ENCODE data around the gene DUOX1. TPM values are rescaled to one million over a fixed set of nuclear protein-coding genes. Genes with fewer than 3 reads are reported as not detected.
"Not testable (repeated sequence)": the region's sequence is repeated elsewhere in the genome, so short reads cannot be mapped to it uniquely, and the experiment has no call there.

DUOX1 gene
- total RNA-seq, 1 donor from 2014 or later, result 0.07 TPM

DNA sequence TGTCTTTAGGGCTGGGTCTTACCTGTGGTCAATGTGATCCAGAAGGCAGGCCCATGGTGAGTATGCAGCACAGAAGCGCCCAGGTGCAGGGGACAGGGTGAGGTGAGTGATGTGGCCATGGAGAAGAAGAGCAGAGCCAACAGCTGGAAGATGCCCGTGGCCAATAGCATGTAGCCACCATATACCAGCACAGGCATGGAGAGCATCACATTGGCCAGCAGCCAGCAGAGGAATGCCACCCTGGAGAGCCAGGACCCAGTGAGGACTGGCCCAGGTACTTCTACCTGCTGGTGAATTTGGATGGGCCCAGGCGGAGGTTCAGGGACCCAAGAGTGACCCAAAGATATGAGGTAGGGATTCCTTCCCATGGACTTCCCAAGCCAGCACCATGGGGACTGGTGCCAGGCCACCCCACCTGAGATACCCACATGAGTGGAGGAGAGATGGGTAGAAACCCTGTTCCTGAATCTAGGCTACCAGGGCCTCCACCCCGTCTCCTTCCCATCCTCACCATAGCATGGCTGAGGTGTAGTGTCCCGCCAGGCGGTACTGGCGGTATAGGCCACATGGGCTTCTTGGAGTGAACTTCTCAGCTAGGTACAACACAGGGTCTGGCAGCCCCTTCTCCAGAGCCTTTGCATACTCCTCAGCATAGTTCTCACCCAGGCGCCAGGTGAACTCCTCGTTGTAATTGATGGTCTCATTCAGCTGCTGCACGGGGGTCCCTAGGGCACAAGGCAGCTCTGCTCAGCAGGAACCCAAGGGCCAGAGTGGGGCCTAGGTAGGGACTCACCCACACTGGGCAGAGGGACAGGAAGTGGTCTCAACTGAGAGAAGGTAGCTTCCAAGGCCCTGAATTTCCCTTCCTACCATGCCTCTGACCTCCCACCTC is 9.5 kb upstream of the DUOX1 start:
- intact Hi-C loops (cut with micrococcal nuclease), result no loop called here

DNA sequence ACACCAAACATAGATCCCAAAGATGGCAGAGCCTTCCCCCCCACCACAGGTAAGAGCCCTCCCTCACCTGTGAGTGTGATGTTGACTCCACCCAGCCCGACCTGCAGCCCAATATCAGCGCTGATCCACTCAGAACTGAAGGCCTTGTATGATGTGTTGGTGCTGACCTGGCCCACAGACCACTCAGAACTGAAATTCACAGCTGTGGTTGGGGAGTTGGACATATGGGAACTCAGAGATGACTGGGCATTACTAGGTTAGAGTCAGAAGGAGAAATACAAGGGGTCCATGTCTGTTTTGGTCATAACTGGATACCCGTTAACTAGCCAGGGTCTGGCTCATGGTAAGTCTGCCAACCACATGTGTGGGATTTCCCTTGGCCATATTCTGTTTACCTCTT is 8.8 kb upstream of the DUOX1 start:
- intact Hi-C loops (cut with micrococcal nuclease), result no loop called here

- intact Hi-C loops (cut with micrococcal nuclease), result no loop called here
These were observed 7.9 kb upstream of the DUOX1 start for GRCh38 chr15:45121706-45122417.

DNA sequence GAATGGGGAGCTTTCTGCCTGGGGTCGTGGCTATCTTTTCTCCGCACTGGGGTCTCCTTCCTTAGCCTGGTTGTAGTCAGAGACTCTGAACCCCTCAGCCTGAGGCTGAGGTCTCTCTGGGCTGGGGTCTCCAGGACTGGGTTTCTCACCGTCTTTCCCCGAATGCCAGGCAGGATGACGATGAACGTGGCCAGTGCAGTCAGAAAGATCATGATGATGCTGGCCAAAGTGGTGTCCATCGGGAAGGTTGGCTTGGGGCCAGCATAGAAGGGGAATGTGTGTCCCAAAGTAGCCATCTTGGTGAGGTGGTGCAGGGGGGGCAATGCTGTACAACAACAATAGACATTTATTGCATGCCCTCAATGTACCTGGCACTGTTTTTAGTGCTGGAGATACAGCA is 7.1 kb upstream of the DUOX1 start:
- intact Hi-C loops (cut with micrococcal nuclease), result no loop called here

- intact Hi-C loops (cut with micrococcal nuclease), result no loop called here
These were observed 6.4 kb upstream of the DUOX1 start for GRCh38 chr15:45123397-45123796.

DNA sequence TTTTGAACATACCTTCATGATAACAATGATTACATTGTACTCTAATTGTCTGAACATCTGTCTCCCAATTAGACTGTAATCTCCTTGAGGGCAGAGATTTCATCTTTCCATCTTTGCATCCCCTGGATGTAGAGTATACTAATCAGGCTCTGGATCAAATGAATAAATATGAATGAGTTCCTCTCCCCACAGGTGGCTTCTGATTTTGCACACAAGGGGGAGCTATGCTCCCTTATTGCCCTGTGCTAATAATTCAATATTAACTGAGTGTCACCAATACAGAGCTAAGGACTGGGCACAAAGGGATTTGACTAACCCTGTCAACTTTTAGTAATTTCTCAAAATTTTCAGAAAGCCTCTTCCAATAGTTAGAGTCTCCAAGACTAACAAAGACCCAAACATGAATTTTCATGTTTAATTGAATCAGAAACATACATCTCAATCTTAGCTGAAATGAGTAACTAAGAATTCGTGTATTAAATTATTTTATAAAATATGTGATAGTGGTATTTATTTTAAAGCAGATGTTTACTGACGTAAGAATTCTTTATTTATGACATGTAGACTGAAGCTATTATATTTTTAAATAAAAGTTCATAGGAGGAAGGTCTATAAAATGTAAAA is 3.1 kb upstream of the DUOX1 start:
- intact Hi-C loops (cut with micrococcal nuclease), result loop anchor here (1.0 to 2.0 kb wide), 3 partner anchors 41 to 273 kb away; no protein-coding TSS in a partner anchor

DNA sequence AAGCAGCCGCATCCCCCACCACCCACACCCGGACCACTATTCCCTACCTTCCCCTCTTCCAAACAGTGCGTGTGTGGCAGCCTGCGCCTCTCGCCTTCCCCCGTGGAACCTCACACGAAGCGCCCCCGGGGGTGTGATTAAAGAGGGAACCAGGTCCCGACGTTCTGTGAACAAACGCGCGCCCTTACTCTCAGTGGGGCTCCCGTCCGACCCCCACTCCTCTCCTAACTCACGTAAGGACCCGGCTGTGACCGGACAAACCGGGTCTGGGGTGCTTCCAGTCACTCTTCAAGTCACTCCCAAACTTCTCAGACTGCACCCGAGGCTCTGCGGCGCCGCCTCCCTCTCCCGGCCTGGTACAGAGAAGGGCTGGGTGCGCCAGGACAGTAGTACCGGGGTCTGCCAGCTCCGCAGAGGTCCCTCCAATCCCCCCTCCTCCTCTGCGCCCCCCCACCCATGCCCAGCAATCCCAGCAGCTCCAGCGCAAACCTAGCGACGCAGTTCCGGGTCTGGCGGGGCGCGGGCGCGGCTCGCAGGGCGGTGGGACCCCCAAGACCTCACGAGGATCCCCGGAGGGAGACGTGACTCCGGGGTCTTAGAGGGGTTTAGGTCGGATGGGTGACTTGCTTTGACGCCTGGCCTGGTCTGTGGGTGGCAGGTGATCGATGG is 689 bp upstream of the DUOX1 start:
- intact Hi-C loops (cut with micrococcal nuclease), result no loop called here

DNA sequence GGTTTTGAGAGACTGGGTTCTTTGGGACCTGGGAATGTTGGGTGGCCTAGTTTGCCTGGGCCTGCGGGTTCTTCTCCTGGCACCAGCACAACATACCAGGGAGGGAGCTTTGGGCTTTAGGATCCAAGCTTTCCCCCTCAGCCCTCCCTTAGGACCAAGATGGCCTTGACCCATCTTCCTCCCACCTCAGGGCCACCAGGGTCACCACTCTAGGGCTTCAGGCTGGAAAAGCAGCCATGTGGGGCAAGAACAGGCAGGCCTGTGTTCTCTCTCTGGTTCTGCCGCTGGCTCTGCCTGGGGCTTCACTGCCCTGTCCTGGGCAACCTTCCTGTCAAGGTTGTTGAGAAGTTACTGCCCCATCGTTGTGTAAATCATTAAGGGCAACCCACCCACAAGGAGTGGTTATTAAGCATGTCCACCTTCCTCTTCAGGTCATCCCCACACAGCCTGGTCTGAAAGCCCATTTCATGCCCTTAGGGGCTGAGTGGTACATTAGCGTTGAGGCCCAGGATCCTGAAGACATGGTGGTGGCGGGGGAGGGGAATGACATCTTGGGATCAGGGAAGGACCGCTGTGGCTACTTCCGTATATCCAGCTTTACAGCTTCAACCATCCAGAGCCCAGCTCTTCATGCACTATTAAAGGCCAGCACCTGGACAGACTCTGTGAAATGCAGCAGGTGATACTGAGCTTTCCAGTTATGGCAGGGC is 652 bp downstream of the DUOX1 start:
- intact Hi-C loops (cut with micrococcal nuclease), result no loop called here

GRCh38 chr15:45131510-45131909 is 1.7 kb downstream of the DUOX1 start:
- intact Hi-C loops (cut with micrococcal nuclease), result no loop called here

- intact Hi-C loops (cut with micrococcal nuclease), result loop anchor here (2.0 kb wide), 1 partner anchor 14 kb away; no protein-coding TSS in a partner anchor
These were observed 3.2 kb downstream of the DUOX1 start for GRCh38 chr15:45132844-45133560.

DNA sequence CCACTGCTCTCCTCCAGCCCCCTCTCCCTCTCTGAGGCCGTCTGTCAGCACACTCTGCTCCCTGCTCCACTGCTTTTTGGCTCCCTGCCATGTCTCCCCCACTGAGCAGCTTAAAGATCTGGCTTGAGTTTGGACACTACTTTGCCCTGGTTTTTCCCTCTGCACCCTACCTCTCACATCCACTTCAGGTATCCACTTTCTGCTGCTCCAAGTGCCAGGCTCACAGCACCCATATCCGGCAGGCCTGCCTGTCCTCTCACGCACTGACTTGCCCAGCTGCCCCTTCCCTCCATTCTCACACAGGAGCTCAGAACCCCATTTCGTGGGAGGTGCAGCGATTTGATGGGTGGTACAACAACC is 3.7 kb downstream of the DUOX1 start:
- intact Hi-C loops (cut with micrococcal nuclease), result loop anchor here (2.0 kb wide), 1 partner anchor 15 kb away; no protein-coding TSS in a partner anchor

GRCh38 chr15:45134046-45134445 is 4.3 kb downstream of the DUOX1 start:
- intact Hi-C loops (cut with micrococcal nuclease), result no loop called here

GRCh38 chr15:45134682-45135604 is 5.1 kb downstream of the DUOX1 start:
- intact Hi-C loops (cut with micrococcal nuclease), result no loop called here

- intact Hi-C loops (cut with micrococcal nuclease), result not testable (repeated sequence)
These were observed 6.0 kb downstream of the DUOX1 start for GRCh38 chr15:45135705-45136377.

DNA sequence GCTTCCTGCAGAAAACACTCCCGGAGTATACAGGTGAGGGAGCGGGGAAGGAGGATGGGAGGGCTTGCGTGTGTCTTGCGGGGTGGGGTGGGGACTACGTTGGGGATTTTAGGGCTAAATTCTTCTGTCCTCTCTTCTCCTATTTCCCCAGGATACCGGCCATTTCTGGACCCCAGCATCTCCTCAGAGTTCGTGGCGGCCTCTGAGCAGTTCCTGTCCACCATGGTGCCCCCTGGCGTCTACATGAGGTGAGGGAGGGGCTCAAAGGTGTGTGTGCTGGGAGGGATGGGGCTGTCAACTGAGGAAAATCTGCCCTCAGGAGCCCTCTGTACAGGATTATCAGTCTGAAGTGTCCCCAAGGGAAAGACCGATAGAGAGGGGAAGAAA is 6.6 kb downstream of the DUOX1 start:
- intact Hi-C loops (cut with micrococcal nuclease), result no loop called here

- intact Hi-C loops (cut with micrococcal nuclease), result no loop called here
These were observed 7.9 kb downstream of the DUOX1 start for GRCh38 chr15:45137703-45138102.

DNA sequence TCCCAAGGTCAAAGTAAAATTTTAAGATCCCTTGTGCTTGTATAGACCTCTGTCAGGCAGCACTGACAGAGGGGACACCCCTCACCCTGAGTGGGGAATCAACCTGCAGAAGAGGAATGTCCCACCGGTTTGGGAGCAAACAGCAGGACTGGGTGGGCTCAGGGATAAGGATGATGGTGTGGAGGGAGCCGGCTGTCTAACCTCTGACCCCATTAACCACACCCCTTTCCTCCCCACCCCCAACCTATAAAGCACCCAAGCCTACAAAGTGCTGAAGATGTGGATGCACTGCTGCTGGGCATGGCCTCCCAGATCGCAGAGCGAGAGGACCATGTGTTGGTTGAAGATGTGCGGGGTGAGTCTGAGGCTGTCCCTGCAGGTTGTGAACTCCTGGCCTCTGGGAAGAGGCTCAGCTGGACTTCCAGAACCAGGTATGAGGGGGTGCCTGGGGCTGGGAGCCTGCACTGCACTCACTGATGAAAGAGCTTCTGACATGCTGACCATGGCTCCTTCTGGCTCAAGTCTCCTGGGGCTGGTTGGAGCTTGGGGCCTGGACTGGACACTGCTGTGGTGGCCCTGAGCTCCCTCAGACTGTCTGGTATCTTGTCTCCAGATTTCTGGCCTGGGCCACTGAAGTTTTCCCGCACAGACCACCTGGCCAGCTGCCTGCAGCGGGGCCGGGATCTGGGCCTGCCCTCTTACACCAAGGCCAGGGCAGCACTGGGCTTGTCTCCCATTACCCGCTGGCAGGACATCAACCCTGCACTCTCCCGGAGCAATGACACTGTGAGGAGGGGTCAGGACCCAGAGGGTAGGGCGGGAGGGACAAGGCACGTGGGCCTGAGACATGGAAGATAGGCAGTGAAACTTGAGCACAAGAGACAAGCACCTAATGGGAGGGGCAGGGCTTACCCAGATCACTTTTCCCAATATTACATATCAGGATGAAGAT is 9.3 kb downstream of the DUOX1 start:
- intact Hi-C loops (cut with micrococcal nuclease), result no loop called here
